KOPT-K1 (cell line): ENCODE data around the gene A3GALT2.

ENCODE experiments used
- H3K27ac ChIP-seq: fragments of 200-600 bp; sonication (generic); 2 replicates; pipeline ENCODE4 v1.5.1; 2016; ENCODE audit warnings: antibody characterized with exemption, mild to moderate bottlenecking, low read depth, low read length; ENCODE audit not compliant: poor library complexity, severe bottlenecking
- H3K36me3 ChIP-seq: fragments of 200-600 bp; sonication (generic); 2 replicates; pipeline ENCODE4 v1.5.1; 2017; ENCODE audit warnings: antibody characterized with exemption, mild to moderate bottlenecking, low read length, moderate library complexity; ENCODE audit not compliant: insufficient read depth
- H3K9me3 ChIP-seq: fragments of 200-600 bp; sonication (generic); 2 replicates; pipeline ENCODE4 v1.5.1; 2017; ENCODE audit warnings: antibody characterized with exemption, low read length, mild to moderate bottlenecking; ENCODE audit not compliant: insufficient read depth, poor library complexity, severe bottlenecking

A3GALT2 gene

DNA sequence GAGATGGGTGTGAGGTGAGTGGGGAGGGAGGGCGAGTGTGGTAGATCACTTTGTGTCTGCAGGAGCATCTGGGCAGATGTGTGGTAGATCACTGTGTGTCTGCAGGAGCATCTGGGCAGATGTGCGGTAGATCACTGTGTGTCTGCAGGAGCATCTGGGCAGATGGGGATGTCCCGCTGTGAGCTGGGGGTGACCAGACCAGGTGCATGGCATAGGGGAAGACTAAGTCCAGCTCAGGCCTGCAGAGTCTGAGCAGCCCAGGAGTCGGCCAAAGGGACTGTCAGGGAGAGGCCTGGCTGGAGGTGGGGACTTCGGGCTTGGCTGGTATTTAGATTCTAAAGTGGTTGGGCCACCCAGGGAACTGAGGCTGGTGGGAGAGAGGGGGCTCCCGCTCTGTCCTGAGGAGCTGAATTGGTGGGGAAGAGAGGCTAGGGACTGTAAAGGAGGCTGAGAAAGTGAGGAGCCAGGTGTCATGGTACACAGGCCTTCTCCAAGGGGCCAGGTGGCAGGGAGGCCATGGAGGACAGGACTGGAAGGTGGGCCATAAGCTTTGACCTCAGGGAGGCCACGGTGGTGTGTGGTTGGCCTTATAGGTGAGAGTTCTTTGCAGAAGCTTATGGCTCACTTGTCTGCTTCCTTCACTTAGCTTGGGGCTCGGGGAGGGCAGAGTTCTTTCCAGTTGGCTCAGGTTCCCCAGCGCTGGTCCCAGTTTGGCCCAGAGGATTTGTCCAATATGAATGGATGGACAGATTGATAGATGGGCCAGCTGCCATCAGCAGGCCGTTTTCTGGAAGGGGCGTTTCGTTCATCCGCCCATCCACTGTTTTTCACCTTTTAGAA, 49.0 kb downstream of the A3GALT2 start:
- Histone ChIP-seq H3K27ac (no peak overlapping the region), H3K9me3 (no peaks in the 10 kb centered on the region)

DNA sequence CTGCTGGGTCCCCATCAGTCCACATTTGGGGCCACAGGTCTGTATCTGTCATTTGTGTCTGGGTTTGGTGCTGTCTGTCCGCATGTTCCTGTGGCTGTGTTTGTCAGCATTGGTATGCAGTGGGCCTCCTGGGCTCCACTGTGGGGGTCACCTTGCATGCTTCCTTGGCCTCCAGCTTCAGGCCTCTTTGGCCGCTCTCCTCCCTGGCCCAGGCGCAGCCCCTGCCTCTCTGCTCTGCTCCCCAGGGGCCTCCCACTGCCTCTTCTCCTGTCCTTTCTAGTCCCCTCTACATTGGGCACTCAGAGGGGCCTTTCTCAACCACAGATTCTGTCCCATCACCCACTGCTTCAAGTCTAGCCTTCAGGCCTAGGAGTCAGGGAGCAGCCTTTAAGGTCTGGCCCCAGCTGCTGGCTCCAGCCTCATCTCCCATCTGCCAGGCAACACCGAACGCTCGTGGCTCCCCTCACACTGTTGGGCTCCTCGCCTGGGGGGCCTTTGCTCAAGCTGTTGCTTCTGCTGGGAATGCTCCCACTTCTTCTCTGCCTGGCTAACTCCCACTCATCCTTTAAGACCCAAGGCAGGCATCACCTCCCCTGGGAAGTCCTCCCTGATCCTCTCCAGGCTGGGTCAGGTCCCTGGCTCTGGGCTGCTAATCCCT, 50.0 kb downstream of the A3GALT2 start:
- no peaks in the 10 kb centered on the region for H3K9me3 ChIP-seq
- H3K36me3 ChIP-seq = peaks cover 43% of the 10 kb centered on the region; the same call in 1 of the 2 replicates
- no peak overlapping the region for H3K27ac ChIP-seq

More for the DNA sequence above, 49.0 kb downstream of the A3GALT2 start:
- H3K36me3 ChIP-seq = peaks cover 46% of the 10 kb centered on the region

DNA sequence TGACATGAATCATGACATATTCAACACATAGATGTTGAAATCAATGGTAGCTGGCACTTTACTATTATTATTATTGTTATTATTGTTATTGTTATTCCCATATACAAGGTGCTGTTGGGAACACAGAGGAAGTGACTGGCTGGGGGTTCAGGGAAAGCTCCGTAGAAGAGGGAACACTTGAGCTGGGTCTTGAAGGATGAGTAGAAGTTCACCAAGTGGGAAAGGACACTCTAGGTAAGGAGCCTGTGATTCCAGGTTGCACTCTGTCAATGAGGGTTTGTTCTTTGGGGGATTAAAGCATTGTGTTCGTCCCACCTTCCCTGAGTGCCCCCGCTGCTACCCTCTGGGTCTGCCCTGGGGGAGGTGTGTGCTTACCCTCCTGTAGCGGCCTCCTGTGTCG, 50.5 kb downstream of the A3GALT2 start:
- H3K36me3 ChIP-seq = peaks cover 40% of the 10 kb centered on the region; the same call in 1 of the 2 replicates

DNA sequence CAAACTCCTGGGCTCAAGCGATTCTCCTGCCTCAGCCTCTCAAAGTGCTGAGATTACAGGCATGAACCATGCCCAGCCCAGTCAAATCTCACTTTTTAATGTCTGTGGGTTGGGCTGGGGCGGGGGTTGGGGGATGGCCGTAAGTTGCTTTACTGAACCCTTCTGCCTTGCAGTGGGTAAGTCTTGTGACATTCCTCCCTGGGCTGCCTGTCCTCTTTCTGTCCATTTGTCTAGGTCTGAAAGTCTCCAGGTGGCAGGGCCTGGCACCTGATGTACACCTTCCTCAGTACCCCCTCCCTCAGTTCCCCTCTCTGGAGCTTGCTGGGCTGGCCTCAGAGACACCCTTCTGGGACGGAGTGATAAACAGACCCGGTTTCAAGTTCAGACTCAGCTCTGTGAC, 51.3 kb downstream of the A3GALT2 start:
- Histone ChIP-seq H3K36me3 (peaks cover 35% of the 10 kb centered on the region; the same call in 1 of the 2 replicates), H3K27ac (no peak overlapping the region), H3K9me3 (no peaks in the 10 kb centered on the region)

More for the DNA sequence above, 50.5 kb downstream of the A3GALT2 start:
- no peaks in the 10 kb centered on the region for H3K9me3 ChIP-seq
- no peak overlapping the region for H3K27ac ChIP-seq

DNA sequence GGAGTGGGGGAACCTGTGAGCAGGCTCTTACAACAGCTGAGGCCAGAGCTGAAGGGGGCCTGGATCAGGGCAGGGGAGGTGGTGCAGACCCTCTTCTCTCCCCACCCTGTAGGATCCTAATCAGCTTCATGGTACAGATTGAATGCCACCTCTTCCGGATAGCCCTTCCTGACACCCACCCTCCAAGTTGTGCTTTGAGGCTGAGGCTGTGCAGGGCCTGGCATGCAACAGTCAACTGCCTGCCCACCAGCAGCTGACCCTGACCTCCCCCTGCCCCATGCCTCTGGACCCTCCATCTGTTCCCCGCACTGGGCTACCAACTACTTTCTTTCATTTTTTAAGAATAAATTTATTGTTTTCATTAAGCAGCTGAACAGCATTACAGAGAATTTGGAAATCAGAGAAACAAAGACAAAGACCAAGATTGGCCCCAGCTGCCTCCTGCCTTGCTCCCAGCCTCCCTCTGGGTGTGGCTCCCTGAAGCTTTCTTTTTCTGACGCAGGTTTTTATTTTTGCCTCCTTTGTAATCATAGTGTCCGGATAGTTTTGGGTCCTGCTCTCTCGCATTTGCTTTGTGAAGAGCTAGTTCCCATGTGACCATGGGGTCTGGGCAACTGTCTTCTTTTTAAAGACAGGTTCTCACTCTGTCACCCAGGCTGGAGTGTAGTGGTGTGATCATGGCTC, 51.8 kb downstream of the A3GALT2 start:
- H3K27ac ChIP-seq = no peak overlapping the region
- H3K9me3 ChIP-seq = no peaks in the 10 kb centered on the region
- peaks cover 35% of the 10 kb centered on the region; the same call in 1 of the 2 replicates for H3K36me3 ChIP-seq

DNA sequence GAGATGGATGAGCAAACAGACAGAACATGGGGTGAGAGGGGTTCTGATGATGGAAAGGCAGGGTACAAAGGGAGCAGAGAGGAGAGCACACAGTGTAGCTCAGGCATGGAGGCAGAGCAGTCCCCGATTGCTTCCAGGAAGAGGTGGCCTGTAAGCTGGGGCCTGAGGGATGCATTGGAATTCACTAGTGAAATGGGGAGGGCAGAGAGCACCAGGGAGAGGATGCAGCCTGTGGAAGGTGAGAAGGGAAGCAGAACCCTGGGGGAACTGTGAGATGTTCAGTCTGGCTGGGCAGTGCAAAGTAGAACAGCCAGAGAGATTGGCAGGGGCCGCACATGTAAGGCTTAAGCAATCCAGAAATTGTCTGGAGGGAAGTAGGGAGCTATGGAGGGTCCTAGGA, 52.4 kb downstream of the A3GALT2 start:
- peaks cover 35% of the 10 kb centered on the region; the same call in 1 of the 2 replicates for H3K36me3 ChIP-seq
- H3K9me3 ChIP-seq = no peaks in the 10 kb centered on the region
- no peak overlapping the region for H3K27ac ChIP-seq

DNA sequence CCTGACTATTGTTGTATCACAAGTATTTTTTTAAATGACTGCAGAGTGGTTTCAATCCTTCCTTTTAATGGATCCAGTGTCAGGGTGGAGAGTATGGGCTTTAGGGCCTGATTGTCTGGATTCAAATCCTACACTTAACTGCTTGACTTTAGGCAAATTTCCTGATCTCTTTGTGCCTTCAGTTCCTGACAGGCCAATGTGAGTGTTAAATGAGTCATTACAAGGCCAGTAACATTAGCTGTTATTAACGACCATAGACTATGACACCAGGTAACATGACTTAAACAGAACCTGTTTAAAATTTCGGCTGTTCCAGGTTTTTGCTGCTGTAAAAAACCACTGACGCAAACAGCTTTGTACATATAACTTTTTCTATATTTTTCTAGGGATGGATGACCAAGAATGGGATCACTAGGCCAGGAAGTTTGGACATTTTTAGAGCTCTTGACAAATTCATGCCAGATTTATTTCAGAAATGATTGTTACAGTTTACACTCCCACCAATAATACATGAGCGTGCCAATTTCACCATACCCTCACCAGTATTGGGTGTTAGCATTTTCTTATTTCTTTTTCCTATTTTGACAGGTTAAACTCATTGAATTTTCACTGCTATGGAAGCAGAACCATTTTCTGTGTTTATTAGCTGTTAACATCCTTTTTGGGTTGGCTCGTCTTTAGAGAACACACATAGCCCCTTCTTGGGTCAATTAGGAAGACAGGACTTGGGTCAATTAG, 53.3 kb downstream of the A3GALT2 start:
- Histone ChIP-seq H3K36me3 (peaks cover 33% of the 10 kb centered on the region; the same call in 1 of the 2 replicates), H3K9me3 (no peaks in the 10 kb centered on the region), H3K27ac (no peak overlapping the region)

DNA sequence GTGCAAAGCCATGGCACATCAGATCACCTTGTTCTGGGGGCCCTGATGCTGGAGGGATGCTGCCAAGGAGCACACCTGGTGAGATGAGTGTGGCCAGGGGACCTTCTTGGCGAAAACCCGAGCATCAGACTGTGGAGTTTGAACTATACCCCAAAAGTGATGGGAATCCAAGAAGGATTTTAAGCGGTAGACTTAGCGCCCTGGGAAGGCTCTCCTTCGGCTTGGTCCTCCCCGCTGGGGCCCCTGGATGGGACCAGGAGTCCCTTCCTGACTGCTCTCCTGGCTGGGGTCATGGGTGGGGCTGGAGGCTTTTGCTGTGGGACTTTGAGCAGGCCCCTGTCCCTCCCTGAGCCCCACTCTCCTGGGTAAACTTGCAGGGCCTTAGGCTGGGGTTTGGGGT, 54.1 kb downstream of the A3GALT2 start:
- Histone ChIP-seq H3K9me3 (no peaks in the 10 kb centered on the region), H3K27ac (no peak overlapping the region), H3K36me3 (peaks cover 34% of the 10 kb centered on the region; the same call in 1 of the 2 replicates)

DNA sequence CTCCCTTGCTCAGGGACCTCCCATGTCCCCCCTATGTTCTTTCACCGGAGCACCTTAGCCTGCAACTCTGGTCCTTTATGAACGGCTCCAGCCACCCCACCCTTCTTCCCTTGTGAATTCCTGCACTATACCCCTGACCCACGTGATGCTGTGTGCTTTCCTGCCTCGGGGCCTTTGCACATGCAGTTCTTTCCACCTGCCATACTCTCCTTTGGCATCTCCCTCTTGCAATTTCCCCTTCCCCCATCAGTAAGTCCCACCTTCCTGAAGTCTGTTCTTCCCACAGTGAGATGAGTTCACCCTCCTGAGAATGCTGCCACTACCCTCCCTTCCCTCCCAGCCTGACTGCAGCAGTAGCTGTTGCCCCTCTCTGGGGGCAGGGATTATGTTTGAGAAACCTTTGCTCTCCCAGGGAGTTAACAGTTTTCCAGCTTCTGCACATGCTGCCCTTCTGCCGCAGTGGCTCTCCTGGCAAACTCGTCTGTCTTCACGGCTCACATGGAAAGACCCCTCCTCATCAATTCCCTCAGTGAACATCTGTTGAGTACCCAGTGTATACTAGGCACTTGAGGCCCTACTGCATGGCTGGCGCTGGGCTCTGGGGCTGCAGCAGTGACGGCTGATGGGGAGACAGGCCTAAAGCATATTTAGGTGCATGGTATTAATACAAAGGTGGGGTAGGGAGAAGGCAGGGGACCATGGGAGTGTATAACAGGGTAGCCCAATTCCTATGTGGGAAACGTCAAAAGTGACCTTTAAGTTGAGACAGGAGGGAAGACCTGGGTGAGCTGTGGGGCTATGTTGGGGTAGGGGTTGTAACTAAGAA, 54.9 kb downstream of the A3GALT2 start:
- H3K36me3 ChIP-seq = peaks cover 35% of the 10 kb centered on the region; the same call in 1 of the 2 replicates
- no peak overlapping the region for H3K27ac ChIP-seq
- no peaks in the 10 kb centered on the region for H3K9me3 ChIP-seq

DNA sequence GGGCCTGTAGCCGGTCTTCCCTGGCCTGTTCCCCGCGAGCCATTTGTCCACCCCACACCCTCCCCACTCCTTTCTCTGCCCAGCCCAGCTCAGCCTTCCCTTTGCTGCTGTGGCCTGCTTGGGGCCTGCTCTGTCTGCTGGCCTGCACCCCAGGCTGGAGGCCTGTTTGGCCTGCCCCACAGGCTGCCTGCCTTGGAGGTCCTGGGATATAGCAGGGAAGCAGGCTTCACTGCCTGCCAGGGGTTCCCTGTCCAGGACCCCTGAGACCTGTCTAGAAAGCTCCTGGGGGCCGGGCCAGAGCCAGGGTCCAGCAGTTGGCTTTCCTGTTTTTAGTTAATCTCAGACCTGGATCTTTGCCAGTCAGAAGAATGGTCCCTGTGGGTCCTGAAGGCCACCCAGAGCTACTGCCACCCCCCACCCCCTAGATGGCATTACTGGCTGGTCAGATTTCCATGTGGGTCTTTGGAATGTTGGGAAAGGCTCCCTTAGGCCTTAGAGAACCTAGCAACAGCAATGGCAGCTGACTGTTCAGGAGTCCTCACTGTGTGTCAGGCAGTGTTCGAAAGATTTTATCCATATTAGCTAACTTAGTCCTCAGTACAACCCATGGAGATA, 56.9 kb downstream of the A3GALT2 start:
- no peaks in the 10 kb centered on the region for H3K9me3 ChIP-seq
- H3K27ac ChIP-seq = no peak overlapping the region
- H3K36me3 ChIP-seq = peaks cover 30% of the 10 kb centered on the region; the same call in 1 of the 2 replicates

DNA sequence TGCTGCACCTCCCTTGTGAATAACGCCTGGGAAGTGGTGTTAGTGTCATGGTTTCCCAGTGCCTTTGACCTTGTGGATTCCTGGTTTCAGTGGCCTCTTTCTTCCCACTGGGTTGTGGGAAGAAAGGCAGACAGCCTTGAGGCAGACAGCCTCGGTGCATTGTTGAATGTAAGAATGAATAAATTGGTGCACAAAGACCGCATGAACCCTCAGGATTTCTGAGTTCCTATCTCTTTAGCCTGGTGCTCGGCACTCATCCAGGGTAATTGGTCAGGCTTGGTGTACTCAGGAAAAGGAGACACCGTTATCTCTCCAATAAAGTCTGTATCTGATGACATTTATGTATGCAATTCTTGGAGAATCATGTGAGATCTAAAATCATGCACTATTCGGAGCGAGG, 59.6 kb downstream of the A3GALT2 start:
- Histone ChIP-seq H3K27ac (no peak overlapping the region), H3K9me3 (no peaks in the 10 kb centered on the region), H3K36me3 (peaks cover 31% of the 10 kb centered on the region; the same call in 1 of the 2 replicates)

DNA sequence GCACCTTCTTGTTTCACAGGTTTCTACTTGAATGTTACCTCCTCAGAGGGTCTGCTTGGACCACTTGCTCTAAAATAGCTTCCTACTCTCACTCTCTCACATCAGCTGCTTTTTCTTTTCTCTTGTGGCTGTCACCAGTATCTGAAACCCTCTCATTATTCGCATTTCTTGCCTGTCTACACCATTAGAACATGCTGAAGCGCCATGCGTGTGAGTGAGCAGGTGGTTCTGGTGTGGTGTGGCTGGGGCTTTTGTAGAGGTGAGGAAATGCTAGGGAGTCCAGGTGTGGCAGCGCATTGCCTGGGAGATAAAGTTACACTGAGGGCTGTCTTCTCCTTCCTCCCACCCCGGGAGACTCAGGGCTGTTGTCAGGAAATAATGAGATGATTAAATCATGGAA, 60.5 kb downstream of the A3GALT2 start:
- Histone ChIP-seq H3K27ac (no peak overlapping the region), H3K9me3 (no peaks in the 10 kb centered on the region), H3K36me3 (peaks cover 24% of the 10 kb centered on the region; the same call in 1 of the 2 replicates)

DNA sequence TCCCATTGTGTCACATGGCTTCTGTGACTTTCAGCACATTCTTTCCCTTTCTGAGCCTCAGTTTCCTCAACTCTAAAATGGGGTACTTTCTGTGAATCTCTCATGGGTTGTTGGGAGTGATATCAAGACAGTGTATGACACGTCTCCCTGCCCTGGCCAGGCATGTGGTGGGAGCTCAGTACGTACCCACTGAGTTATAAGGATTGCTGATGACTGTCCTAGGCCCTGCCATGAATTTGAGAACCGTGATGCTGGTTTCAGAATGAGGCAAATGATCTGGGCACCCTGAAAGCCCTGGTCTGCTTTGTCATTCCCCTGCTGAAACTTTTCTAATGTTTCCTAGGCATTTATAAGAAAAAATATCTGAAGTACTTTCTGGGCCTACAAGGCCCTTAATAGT, 61.0 kb downstream of the A3GALT2 start:
- Histone ChIP-seq H3K27ac (no peak overlapping the region), H3K9me3 (no peaks in the 10 kb centered on the region), H3K36me3 (peaks cover 24% of the 10 kb centered on the region; the same call in 1 of the 2 replicates)
